HG03175 (cell line): ENCODE data around the gene SALL4.
"Not testable (repeated sequence)": the region's sequence is repeated elsewhere in the genome, so short reads cannot be mapped to it uniquely, and the experiment has no call there.

Source experiments
- ATAC-seq: cut with Tn5 transposase; IDR thresholded peaks from one replicate; pipeline ENCODE4 v1.9.1; 2021; ENCODE audit warnings: mild to moderate bottlenecking, moderate library complexity; ENCODE audit not compliant: unreplicated experiment

SALL4 gene

GRCh38 chr20:51767867-51768758 is 34.2 kb downstream of the SALL4 start, which contains the start of gene ATP9A:
Gene ATP9A (minus strand): TSS chr20:51768390. CDS start chr20:51768369, 21 bp downstream.
- ATAC-seq: no peak

GRCh38 chr20:51766994-51767866 is 35.1 kb downstream of the SALL4 start:
- no peak for ATAC-seq

DNA sequence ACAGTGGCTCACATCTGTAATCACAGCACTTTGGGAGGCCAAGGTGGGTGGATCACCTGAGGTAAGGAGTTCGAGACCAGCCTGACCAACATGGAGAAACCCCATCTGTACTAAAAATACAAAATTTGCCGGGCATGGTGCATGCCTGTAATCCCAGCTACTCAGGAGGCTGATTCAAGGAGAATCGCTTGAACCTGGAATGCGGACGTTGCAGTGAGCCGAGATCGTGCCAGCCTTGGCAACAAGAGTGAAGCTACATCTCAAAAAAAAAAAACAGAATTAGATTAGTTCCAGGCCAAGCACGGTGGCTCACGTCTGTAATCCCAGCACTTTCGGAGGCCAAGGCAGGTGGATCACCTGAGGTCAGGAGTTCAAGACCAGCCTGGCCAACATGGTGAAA is 36.9 kb downstream of the SALL4 start:
- ATAC-seq: not testable (repeated sequence)

DNA sequence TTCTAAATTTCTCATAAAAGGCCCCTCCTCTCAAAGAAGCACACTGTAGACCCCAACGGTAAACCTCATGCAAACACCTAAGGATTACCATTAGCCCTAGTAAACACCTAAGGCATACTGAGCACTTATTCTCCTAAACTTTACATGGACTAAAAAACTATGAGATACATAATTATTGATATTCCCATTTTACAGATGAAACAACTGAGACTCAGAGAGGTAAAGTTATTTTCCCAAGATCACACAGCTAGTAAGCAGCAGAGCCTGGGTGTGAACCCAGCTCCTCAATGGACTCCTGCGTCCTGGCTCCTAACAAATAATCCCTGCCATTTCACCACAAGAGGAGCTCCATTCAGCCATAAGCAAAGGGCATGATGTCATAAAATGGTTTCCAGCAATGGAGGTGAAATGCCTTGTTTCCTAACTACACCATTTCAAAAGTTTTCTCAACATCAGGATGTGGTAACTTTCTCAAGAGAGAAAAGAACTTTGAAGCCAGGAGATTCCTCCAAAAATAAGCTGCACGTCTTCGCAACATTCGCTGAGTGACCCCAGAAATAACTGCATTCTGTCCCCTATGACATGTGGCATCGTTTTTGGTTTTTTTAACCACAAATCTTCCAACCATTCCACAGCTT is 38.2 kb downstream of the SALL4 start:
- ATAC-seq: no peak

- no peak for ATAC-seq
These were observed 41.3 kb downstream of the SALL4 start for GRCh38 chr20:51760905-51761546.

GRCh38 chr20:51759769-51760510 is 42.4 kb downstream of the SALL4 start:
- ATAC-seq: no peak

DNA sequence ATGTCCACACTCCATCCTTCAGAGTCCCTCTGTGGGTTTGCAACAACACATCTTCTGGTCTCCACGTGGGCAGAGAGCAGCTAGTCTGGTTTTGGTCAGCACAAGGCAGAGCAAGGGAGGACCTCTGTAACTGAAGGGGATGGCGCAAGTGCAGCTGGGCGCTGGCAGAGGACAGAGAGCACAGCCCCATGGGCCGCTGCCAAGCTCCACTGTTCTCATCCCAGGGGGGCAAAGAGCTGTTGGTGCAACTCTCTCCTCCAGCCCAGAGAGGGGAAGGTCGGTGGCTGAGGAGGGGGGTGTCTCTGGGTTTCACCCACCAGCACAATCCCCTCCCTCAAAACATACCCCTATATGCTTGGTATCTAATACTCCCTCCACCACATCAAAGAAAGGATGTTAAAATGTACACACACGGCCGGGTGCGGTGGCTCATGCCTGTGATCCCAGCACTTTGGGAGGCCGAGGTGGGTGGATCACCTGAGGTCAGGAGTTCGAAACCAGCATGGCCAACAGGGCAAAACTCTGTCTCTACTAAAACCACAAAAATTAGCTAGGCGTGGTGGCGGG is 43.3 kb downstream of the SALL4 start:
- no peak for ATAC-seq

GRCh38 chr20:51757226-51757625 is 45.1 kb downstream of the SALL4 start:
- no peak for ATAC-seq

- ATAC-seq: no peak
These were observed 45.7 kb downstream of the SALL4 start for GRCh38 chr20:51756653-51757052.

- ATAC-seq: not testable (repeated sequence)
These were observed 49.1 kb downstream of the SALL4 start for GRCh38 chr20:51753220-51753619.

DNA sequence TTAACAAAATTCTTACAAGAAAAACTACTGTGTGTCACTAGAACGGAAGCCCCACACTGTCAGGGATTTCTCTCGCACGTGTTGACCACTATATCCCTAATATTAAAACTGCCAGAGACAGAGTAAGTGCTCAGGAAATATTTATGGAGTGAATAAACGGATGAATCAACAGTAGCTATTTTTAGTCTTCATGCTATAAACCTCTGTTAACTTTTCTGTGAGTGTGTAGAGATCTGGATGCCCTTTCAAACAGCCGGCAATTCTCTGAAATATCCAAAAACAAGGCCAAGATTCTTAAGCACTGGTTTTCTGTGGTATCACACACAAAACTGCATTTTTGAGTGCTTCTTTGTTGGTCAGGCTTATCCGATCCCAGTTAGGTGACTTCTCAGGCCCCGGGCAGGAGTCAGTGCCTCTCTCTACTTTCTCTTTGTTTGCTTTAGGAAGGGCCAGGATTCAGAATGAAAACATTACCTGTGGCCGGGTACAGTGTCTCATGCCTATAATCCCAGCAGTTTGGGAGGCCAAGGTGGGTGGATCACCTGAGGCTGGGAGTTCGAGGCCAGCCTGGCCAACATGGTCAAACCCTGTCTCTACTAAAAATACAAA is 49.9 kb downstream of the SALL4 start:
- ATAC-seq: no peak

DNA sequence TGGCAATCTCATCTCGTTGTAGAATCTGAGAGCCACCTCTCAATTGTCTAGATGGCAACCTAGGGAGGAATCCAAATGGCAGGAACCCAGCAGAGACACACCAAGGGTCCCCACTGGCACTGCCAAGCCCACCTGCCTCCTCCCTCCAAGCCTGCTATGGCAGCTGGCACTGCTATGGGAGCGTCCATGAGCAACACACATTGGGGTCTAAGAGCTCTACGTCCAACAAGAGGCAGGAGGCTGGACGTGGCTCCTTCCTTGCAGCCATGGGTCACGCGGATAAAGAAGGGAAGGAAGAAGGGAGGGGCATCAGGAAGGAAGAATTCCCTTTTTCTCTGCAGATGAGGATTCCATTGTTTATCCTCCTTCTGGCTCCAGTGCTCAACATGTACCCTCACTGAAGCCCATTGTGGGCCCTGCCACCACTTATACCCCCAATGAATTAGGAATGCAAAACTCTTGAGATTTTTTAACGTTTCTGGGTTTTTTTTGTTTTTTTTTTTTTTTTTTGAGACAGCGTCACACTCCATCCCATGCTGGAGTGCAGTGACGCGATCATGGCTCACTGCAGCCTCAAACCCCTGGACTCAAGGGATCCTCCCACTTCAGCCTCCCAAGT is 51.4 kb downstream of the SALL4 start:
- ATAC-seq: no peak

GRCh38 chr20:51750037-51750769 is 52.1 kb downstream of the SALL4 start:
- ATAC-seq: no peak

DNA sequence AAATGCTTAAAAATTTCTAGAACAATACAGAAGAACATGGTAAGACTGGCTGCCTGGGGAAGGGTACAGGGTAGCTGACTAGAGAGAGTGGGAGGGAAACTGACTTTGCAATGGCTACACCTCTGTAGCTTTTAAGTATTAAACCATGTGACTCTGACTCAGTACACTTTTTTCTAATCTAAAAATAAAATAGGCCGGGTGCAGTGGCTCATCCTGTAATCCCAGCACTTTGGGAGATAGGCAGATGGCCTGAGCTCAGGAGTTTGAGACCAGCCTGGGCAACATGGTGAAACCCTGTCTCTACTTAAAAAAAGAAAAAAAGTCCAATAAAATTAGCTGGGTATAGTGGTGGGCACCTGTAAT is 52.7 kb downstream of the SALL4 start:
- ATAC-seq: no peak

GRCh38 chr20:51747182-51747911 is 55.0 kb downstream of the SALL4 start:
- no peak for ATAC-seq

GRCh38 chr20:51745804-51746203 is 56.5 kb downstream of the SALL4 start:
- no peak for ATAC-seq

DNA sequence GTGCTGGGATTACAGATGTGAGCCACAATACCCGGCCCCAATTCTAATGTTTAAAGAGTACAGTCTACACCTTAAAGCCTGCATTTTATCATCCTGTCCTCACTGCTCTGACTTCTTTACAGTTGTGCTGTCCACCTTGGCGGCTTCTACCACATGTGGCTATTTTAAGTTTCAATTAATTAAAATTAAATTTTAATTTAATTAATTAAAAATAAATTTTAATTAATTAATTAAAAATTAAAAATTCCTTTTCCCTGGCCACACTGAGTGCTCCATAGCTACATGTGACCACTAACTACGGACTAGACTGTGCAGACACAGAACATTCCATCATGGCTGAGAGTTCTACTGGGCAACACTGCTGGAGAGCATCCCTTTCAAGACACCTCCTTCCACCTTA is 61.5 kb downstream of the SALL4 start:
- no peak for ATAC-seq

DNA sequence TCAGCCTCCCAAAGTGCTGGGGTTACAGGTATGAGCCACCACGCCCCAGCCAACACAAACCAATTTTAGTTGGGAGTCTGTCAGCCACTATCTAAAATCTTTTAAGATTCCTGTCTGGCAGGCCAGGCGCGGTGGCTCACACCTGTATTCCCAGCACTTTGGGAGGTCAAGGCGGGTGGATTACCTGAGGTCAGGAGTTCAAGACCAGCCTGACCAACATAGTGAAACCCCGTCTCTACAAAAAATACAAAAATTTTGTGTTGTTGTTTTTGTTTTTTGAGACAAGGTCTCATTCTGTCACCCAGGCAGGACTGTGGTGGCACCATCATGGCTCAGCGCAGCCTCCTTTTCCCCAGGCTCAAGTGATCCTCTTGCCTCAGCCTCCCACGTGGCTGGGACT is 62.0 kb downstream of the SALL4 start:
- ATAC-seq: not testable (repeated sequence)
